ENCODE data around the gene ASPG. TPM values are rescaled to one million over a fixed set of nuclear protein-coding genes. Genes with fewer than 3 reads are reported as not detected.

Gene ASPG
- total and polyA plus RNA-seq, 3 donors from 2014 or later = 2.7 to 3.7 (median 3.3) TPM

DNA sequence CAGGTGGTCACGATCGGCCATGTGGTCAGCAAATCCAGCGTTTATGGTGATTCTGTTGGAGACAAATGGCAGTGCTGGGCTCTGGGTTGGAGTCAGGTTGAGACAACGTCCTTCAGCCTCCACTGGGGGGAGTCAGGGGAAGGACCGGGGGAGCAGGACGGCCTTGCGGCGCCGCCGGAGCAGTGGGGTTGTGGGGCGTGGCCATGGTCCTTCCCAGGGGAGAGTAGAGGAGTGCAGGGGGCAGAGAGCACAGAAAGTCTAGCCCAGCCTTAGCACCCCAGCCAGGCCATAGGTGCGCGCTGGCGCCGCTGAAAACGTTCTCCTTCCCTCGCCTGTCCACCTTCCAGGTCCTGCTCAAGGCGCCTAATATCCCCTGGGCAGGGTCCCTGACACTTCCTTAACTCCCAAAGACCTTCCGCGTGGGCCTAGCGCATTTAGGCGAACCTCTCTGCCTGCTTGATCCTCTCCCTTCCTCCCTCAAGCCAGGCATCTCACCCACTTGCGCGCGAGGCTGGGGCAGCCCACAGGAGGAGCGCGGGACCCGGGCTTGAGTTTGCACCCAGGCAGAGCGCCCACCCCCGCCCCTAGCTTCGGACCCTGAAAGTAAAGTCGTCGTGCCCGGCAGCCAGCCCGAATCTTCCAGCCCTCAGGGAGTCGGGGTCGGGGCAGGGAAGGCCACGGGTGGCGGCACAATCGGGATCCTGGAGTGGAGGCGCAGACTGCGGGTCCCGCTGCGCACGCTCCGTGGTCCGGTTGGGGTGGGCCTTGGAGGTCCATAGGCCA, 49.8 kb downstream of the ASPG start:
- intact Hi-C loops (cut with DNase I; ENCODE audit: low total_unique reads) = loop anchor here (5.0 kb wide), 1 partner anchor 427 kb away; no protein-coding TSS in a partner anchor
- WGBS, 2 donors = 2 to 7% methylated on average over 20 to 46 of the region's 47 CpGs
- Histone ChIP-seq H3K4me3 (peak overlapping the region in 1 of 2 donors; percentile 41), H3K36me3 (ENCODE audit: low read depth, missing control alignments) (no peaks in the 10 kb centered on the region), H3K27me3 (no peaks in the 10 kb centered on the region), H3K4me1 (peaks cover 6% of the 10 kb centered on the region), H3K27ac (no peak overlapping the region), H3K9me3 (no peaks in the 10 kb centered on the region)
- DNase-seq = no peak
- TF ChIP-seq, protein P1, sequence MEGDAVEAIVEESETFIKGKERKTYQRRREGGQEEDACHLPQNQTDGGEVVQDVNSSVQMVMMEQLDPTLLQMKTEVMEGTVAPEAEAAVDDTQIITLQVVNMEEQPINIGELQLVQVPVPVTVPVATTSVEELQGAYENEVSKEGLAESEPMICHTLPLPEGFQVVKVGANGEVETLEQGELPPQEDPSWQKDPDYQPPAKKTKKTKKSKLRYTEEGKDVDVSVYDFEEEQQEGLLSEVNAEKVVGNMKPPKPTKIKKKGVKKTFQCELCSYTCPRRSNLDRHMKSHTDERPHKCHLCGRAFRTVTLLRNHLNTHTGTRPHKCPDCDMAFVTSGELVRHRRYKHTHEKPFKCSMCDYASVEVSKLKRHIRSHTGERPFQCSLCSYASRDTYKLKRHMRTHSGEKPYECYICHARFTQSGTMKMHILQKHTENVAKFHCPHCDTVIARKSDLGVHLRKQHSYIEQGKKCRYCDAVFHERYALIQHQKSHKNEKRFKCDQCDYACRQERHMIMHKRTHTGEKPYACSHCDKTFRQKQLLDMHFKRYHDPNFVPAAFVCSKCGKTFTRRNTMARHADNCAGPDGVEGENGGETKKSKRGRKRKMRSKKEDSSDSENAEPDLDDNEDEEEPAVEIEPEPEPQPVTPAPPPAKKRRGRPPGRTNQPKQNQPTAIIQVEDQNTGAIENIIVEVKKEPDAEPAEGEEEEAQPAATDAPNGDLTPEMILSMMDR (IDR thresholded peaks at IDR 0.05) = no peak
- no peak for TF ChIP-seq POLR2A (IDR thresholded peaks at IDR 0.05)

DNA sequence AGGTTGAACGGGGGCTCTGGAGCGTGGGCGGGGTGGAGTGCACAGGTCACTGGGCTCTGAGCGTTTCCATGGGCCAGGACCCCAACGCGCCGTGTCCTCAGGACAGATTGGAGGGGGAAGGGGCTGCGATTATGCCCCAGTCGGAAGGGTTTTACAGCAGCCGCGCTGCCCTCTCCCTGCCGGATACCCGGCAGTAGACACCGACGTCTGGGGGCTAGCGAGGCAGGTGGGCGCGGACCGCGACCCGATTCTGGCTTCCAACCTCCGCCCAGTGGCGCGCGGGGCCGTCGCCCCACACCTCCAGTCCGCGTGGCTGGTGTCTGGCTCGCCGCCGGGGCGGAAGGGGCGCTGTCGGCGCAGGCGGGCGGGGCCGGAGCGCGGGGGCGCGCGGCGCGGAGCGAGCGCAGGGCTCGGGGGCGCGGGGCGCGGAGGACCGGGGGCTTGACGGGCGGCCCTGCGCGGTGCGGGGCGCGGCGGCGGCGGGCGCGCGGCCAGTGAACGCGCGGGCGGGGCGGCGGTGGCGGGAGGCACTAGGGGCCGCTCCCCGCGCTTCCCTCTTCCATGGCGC, 50.5 kb downstream of the ASPG start:
- H3K27me3 ChIP-seq = no peaks in the 10 kb centered on the region
- H3K4me1 ChIP-seq = peaks cover 6% of the 10 kb centered on the region
- TF ChIP-seq, protein P1 (IDR thresholded peaks at IDR 0.05) = no peak
- no peak for TF ChIP-seq POLR2A (IDR thresholded peaks at IDR 0.05)
- DNase-seq = no peak
- no peaks in the 10 kb centered on the region for H3K9me3 ChIP-seq
- no peaks in the 10 kb centered on the region for H3K36me3 ChIP-seq (ENCODE audit: low read depth, missing control alignments)
- no peak overlapping the region for H3K27ac ChIP-seq
- 1% methylated on average over 25 of the region's 78 CpGs; no CpG with 5 or more reads in 1 of the 2 donors for WGBS, 2 donors
- intact Hi-C loops (cut with DNase I; ENCODE audit: low total_unique reads) = loop anchor here (5.0 kb wide), 1 partner anchor 426 kb away; no protein-coding TSS in a partner anchor
- peak overlapping the region in 1 of 2 donors; percentile 56 for H3K4me3 ChIP-seq

DNA sequence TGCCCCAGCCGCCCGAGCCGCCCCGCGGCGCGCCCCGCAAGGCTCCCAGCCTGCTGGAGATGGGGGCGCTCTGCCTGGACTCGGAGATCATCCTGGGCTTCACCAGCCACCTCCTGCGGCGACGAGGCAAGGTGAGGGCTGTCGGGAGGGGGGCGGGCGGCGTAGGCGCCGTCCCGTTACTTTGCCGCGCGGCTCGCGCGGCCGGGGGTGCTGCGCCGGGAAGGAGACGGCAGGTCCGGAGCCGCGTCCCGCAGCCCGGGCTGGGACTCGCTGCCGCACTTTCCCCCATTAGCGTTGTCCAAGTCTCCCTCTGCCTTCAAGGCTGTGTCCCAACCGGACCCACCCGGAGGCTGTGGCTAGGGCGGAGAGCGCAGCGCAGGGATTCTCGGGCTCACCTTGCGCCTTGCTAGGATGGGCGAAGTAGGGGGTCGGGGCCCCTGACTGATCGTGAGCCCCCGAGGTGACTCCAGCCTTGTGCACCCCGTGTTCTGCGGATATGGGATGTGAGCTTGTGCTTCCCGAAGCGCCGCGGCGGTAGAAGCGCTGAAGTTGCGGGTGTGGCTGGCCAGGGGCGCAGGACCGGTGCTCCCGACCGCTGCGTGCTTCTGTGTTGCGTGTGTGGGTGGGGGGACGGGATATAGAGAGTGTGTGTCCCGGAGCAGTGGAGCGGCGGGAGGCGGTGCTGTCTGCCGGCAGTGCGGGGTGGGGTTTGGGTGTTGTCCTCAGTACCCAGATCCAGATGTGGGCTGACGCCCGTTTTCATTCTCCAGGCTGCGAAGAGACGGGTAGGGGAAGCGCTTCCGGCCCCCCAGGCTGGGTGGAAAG, 51.2 kb downstream of the ASPG start:
- WGBS, 2 donors = 2 to 5% methylated on average over 17 to 43 of the region's 77 CpGs
- peaks cover 6% of the 10 kb centered on the region for H3K4me1 ChIP-seq
- intact Hi-C loops (cut with DNase I; ENCODE audit: low total_unique reads) = loop anchor here (5.0 kb wide), 1 partner anchor 426 kb away; no protein-coding TSS in a partner anchor

DNA sequence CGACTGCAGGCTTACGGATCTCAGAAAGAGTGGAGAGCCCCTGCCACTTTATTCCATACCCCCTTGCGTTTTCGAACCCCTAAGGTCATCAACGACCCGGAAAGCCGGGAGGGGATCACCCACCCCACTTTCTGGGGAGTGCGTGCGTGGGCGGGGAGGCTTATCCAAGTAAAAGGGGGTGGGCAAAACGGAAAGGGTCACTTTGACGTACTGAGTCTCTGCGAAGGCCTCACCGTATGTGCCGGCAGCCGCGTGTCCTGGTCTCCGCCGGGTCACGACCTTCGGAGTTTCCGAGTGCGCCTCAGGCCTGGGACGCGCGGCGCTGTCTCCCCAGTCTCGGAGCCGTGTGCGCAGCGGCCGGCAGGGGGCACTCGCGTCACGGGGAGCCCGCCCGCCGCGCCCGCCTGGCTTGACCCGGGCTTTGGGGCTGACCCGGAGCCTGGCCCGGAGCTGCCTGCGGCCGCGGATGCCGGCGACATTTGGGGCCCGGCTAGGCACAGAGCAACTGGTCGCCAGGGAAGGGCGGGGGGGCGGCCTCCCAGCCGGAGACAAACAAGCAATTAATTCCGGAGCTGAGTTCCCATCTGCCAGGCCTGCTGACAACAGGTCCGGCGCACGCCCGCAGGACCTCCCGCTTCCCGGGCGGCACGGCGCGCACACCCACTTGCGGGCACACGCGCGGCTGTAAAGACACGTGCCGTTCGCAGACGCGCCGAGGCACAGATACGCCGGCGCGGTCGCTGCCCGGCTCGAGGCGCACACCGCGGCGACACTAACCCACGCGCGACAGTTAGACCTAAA, 52.0 kb downstream of the ASPG start:
- no peak for TF ChIP-seq POLR2A (IDR thresholded peaks at IDR 0.05)
- TF ChIP-seq, protein P1 (IDR thresholded peaks at IDR 0.05) = peak; percentile 91 to 94 (median 94)
- peak; percentile 70 for DNase-seq
- H3K27me3 ChIP-seq = no peaks in the 10 kb centered on the region
- H3K4me1 ChIP-seq = peaks cover 6% of the 10 kb centered on the region
- peak overlapping the region; percentile 49 to 56 for H3K4me3 ChIP-seq
- no peaks in the 10 kb centered on the region for H3K9me3 ChIP-seq
- H3K27ac ChIP-seq = no peak overlapping the region
- WGBS, 2 donors = 1 to 4% methylated on average over 19 to 75 of the region's 88 CpGs
- intact Hi-C loops (cut with DNase I; ENCODE audit: low total_unique reads) = loop anchor here (5.0 kb wide), 1 partner anchor 425 kb away; no protein-coding TSS in a partner anchor
- no peaks in the 10 kb centered on the region for H3K36me3 ChIP-seq (ENCODE audit: low read depth, missing control alignments)

More for the DNA sequence above, 51.2 kb downstream of the ASPG start:
- TF ChIP-seq, protein P1 (IDR thresholded peaks at IDR 0.05) = no peak
- no peak for TF ChIP-seq POLR2A (IDR thresholded peaks at IDR 0.05)
- no peak for DNase-seq
- H3K9me3 ChIP-seq = no peaks in the 10 kb centered on the region
- H3K4me3 ChIP-seq = peak overlapping the region in 1 of 2 donors; percentile 56
- no peaks in the 10 kb centered on the region for H3K27me3 ChIP-seq
- no peaks in the 10 kb centered on the region for H3K36me3 ChIP-seq (ENCODE audit: low read depth, missing control alignments)
- no peak overlapping the region for H3K27ac ChIP-seq

All from testis (tissue), 3 donors.